ENCODE data around the gene AFF4. TPM values are rescaled to one million over a fixed set of nuclear protein-coding genes. Genes with fewer than 3 reads are reported as not detected.

Gene AFF4
- total RNA-seq, 4 donors from 2014 or later: 66.1 to 122 (median 85.1) TPM

- WGBS, 2 donors (ENCODE audit: low coverage in 1 of 2): 58 to 62% methylated on average over 2 of the region's 2 CpGs
- in situ Hi-C loops (cut with MboI; ENCODE audit: low pct_ligation_motif_present in 1 of 4, low pct_unique_long_range_greater_than_20kb in 1 of 4, low sequenced_read_pairs in 3 of 4) (no loop called here), intact Hi-C loops (cut with DNase I; ENCODE audit: low total_unique reads) (no loop called here)
- H3K4me1 ChIP-seq: peaks cover 0 to 17% (median 7%) of the 10 kb centered on the region in 4 donors
- H3K9me3 ChIP-seq: no peaks in the 10 kb centered on the region
- H3K36me3 ChIP-seq: peaks cover 0 to 67% (median 24%) of the 10 kb centered on the region in 4 donors
- no peak for TF ChIP-seq POLR2AphosphoS5 (IDR thresholded peaks at IDR 0.05)
- no peak for TF ChIP-seq POLR2A (IDR thresholded peaks at IDR 0.05)
- TF ChIP-seq EP300 (IDR thresholded peaks at IDR 0.05; ENCODE audit: low read depth): no peak
- TF ChIP-seq, protein P1, sequence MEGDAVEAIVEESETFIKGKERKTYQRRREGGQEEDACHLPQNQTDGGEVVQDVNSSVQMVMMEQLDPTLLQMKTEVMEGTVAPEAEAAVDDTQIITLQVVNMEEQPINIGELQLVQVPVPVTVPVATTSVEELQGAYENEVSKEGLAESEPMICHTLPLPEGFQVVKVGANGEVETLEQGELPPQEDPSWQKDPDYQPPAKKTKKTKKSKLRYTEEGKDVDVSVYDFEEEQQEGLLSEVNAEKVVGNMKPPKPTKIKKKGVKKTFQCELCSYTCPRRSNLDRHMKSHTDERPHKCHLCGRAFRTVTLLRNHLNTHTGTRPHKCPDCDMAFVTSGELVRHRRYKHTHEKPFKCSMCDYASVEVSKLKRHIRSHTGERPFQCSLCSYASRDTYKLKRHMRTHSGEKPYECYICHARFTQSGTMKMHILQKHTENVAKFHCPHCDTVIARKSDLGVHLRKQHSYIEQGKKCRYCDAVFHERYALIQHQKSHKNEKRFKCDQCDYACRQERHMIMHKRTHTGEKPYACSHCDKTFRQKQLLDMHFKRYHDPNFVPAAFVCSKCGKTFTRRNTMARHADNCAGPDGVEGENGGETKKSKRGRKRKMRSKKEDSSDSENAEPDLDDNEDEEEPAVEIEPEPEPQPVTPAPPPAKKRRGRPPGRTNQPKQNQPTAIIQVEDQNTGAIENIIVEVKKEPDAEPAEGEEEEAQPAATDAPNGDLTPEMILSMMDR (IDR thresholded peaks at IDR 0.05): no peak
- H3K27me3 ChIP-seq: no peaks in the 10 kb centered on the region
- no peak overlapping the region for H3K4me3 ChIP-seq
- H3K27ac ChIP-seq: no peak overlapping the region
- DNase-seq: no peak
Observed at GRCh38 chr5:132927355-132928061, 35.9 kb downstream of the AFF4 start.

GRCh38 chr5:132926437-132926836 is 37.0 kb downstream of the AFF4 start:
- DNase-seq: no peak
- TF ChIP-seq EP300 (IDR thresholded peaks at IDR 0.05; ENCODE audit: low read depth) (no peak), POLR2A (IDR thresholded peaks at IDR 0.05) (no peak), POLR2AphosphoS5 (IDR thresholded peaks at IDR 0.05) (no peak)
- TF ChIP-seq, protein P1 (IDR thresholded peaks at IDR 0.05): no peak
- WGBS, 2 donors (ENCODE audit: low coverage in 1 of 2): 99% methylated on average over 4 of the region's 4 CpGs; no CpG with 5 or more reads in 1 of the 2 donors
- Histone ChIP-seq H3K27me3 (no peaks in the 10 kb centered on the region), H3K4me1 (peaks cover 0 to 17% (median 7%) of the 10 kb centered on the region in 4 donors), H3K36me3 (peaks cover 0 to 69% (median 23%) of the 10 kb centered on the region in 4 donors), H3K4me3 (no peak overlapping the region), H3K9me3 (no peaks in the 10 kb centered on the region), H3K27ac (no peak overlapping the region)
- in situ Hi-C loops (cut with MboI; ENCODE audit: low pct_ligation_motif_present in 1 of 4, low pct_unique_long_range_greater_than_20kb in 1 of 4, low sequenced_read_pairs in 3 of 4): no loop called here
- intact Hi-C loops (cut with DNase I; ENCODE audit: low total_unique reads): no loop called here

GRCh38 chr5:132916086-132916485 is 47.3 kb downstream of the AFF4 start:
- Histone ChIP-seq H3K27ac (no peak overlapping the region), H3K4me3 (no peak overlapping the region), H3K36me3 (peaks cover 0 to 31% (median 14%) of the 10 kb centered on the region in 4 donors), H3K27me3 (no peaks in the 10 kb centered on the region), H3K9me3 (no peaks in the 10 kb centered on the region), H3K4me1 (no peaks in the 10 kb centered on the region)
- TF ChIP-seq, protein P1 (IDR thresholded peaks at IDR 0.05): no peak
- in situ Hi-C loops (cut with MboI; ENCODE audit: low pct_ligation_motif_present in 1 of 4, low pct_unique_long_range_greater_than_20kb in 1 of 4, low sequenced_read_pairs in 3 of 4) (no loop called here), intact Hi-C loops (cut with DNase I; ENCODE audit: low total_unique reads) (no loop called here)
- 95 to 96% methylated on average over 2 to 3 of the region's 3 CpGs for WGBS, 2 donors (ENCODE audit: low coverage in 1 of 2)
- DNase-seq: no peak

DNA sequence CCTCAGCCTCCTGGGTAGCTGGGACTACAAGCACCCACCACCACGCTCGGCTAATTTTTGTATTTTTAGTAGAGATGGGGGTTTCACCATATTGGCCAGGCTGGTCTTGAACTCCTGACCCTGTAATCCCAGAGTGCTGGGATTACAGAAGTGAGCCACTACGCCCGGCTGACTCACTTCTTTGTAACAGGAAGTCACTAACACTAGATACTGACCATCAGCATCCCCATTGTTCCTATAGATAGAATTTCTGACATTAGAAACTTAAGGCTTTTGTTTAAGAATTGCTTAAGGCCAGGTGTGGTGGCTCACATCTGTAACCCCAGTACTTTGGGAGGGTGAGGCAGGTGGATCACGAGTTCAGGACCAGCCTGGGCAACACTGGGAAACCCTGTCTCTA is 47.8 kb downstream of the AFF4 start:
- Histone ChIP-seq H3K4me3 (no peak overlapping the region), H3K27me3 (no peaks in the 10 kb centered on the region), H3K36me3 (peaks cover 0 to 29% (median 14%) of the 10 kb centered on the region in 4 donors), H3K9me3 (no peaks in the 10 kb centered on the region), H3K4me1 (no peaks in the 10 kb centered on the region), H3K27ac (no peak overlapping the region)
- no peak for TF ChIP-seq EP300 (IDR thresholded peaks at IDR 0.05; ENCODE audit: low read depth)
- no peak for TF ChIP-seq POLR2A (IDR thresholded peaks at IDR 0.05)
- TF ChIP-seq POLR2AphosphoS5 (IDR thresholded peaks at IDR 0.05): no peak
- TF ChIP-seq, protein P1 (IDR thresholded peaks at IDR 0.05): no peak
- in situ Hi-C loops (cut with MboI; ENCODE audit: low pct_ligation_motif_present in 1 of 4, low pct_unique_long_range_greater_than_20kb in 1 of 4, low sequenced_read_pairs in 3 of 4): no loop called here
- WGBS, 2 donors (ENCODE audit: low coverage in 1 of 2): 90 to 95% methylated on average over 4 to 5 of the region's 5 CpGs
- DNase-seq: no peak
- intact Hi-C loops (cut with DNase I; ENCODE audit: low total_unique reads): no loop called here

Measured in transverse colon (tissue), 4 donors.